GM12873 (cell line): ENCODE measurements around the gene UGT1A7.

Source experiments
- CTCF ChIP-seq: IDR thresholded peaks from 2 replicates; pipeline ENCODE4 v1.5.1; 2012; ENCODE audit warnings: low read depth, mild to moderate bottlenecking, moderate library complexity, low read length, control low read depth; ENCODE audit not compliant: insufficient read depth; ENCODE audit errors: missing control alignments

Gene UGT1A7

GRCh38 chr2:233692648-233693047 lies 10.9 kb downstream of the UGT1A7 start, which contains the start of gene UGT1A6:
TSS of gene UGT1A6 (plus strand) at chr2:233692890. CDS start at chr2:233693005, 115 bp downstream.
- no peak for TF ChIP-seq CTCF

GRCh38 chr2:233693963-233694362 lies 12.3 kb downstream of the UGT1A7 start:
- TF ChIP-seq CTCF: no peak

GRCh38 chr2:233698740-233699139 lies 17.0 kb downstream of the UGT1A7 start:
- TF ChIP-seq CTCF: no peak

- no peak for TF ChIP-seq CTCF
Observed at GRCh38 chr2:233699424-233700027, 17.8 kb downstream of the UGT1A7 start.

- no peak for TF ChIP-seq CTCF
Observed at GRCh38 chr2:233700028-233700635, 18.4 kb downstream of the UGT1A7 start.

- no peak for TF ChIP-seq CTCF
Observed at GRCh38 chr2:233702238-233702637, 20.5 kb downstream of the UGT1A7 start.

- no peak for TF ChIP-seq CTCF
Observed at GRCh38 chr2:233705911-233706506, 24.3 kb downstream of the UGT1A7 start.
